Dermis microvascular lymphatic vessel endothelial cell (primary cell): ENCODE results near the gene ZNF493. TPM values are rescaled to one million over a fixed set of nuclear protein-coding genes. Genes with fewer than 3 reads are reported as not detected.
A peak's percentile ranks its signal among the peaks of the same experiment; 100 is the strongest.

Source experiments
- DNase-seq, 2 donors: peaks; one replicate each; pipeline versions ENCODE4 v3.0.0 to v3.0.0-alpha.2; 2010; ENCODE audit warnings: low read depth in 2 of 2
- total RNA-seq: library from RNA; depleted of rRNA; stranded (reverse); fragments of >200 nt; gene quantifications from 2 replicates; pipeline ENCODE4 v1.2.1, GENCODE V29; 2014

The ZNF493 gene
- total RNA-seq, 1 donor from 2014 or later, result 8.2 TPM

DNA sequence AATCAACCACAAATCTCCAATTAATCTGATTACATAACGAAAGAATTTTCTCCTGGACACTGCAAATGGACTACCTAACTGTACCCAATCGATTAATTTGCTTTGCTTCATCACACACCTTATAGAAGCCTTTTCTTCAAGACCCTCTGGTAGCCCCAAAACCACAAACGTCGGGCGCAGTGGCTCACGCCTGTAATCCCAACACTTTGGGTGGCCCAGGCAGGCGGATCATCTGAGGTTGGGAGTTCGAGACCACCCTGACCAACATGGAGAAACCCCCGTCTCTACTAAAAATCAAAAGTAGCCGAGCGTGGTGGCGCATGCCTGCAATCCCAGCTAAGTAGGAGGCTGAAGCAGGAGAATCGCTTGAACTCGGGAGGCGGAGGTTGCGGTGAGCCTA is 65.6 kb downstream of the ZNF493 start:
- DNase-seq, result no peak

DNA sequence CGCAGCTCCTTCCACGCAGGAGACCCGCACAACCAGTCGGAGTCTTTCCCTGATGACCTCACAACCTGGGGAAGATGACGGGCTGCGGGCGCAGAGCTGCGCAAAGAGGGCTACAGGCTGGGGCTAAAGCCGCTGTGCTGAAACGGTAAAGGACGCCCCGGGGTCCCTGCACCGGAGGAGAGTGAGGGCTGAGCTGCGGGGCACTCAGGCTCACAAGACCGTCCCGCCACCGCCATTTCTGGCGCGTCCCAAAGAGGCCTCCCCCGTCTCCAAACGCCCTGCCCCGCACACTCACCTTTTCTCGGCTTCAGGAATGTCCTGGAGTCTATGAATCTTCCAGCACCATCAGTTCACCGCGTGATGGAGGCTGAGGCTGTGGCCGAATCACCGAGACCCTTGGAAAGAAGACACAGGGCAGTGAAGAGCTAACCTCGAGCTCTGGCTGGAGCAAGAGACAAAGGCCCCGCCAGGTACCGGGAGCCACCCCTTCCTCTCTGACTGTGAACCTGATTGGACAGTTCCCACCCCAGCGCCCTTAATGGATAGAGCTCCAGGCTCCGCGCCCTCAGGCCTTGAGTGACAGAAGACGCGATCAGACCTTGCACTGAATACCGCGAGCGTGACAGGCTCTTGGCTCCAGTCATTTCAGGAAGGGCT is 66.6 kb downstream of the ZNF493 start:
- DNase-seq, result no peak

DNA sequence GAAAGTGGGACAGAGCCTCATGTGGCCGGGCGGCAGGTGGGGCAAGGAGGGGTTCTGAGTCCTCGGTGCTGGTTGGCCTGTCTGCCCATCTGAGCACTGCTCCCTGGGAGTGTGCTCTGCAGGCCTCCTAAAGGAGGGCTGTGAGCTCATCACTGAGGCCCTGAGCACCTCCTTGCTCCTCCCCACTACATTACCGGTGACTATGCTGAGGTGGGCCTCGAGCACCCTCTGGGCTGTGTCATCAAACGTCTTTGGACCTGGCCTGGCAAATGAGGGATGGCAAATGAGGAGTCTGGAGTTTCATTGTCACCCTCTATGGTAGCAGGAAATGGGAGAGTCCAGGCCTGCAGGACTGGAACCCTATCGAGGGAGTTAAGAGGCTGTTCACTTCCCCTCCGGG is 69.7 kb downstream of the ZNF493 start:
- DNase-seq, result no peak

DNA sequence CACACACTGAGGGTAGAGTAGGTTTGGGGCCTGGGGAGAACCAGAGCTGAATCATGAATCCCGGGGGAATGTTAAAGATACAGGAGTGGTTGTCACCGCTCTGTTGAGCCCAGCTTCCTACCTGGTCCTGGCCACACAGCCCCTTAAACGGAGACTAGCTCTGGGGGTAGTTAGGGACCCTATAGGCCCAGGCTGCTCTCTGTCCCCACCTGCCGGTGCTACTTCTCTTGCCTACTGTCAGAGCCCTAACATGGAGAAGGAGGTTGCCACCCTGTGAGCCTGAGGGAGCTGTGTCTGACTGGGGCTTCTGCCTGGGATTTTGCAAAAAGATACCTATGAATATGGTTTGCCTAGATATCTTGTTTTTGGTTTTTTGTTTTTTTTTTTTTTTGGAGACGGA is 71.9 kb downstream of the ZNF493 start:
- no peak for DNase-seq

DNA sequence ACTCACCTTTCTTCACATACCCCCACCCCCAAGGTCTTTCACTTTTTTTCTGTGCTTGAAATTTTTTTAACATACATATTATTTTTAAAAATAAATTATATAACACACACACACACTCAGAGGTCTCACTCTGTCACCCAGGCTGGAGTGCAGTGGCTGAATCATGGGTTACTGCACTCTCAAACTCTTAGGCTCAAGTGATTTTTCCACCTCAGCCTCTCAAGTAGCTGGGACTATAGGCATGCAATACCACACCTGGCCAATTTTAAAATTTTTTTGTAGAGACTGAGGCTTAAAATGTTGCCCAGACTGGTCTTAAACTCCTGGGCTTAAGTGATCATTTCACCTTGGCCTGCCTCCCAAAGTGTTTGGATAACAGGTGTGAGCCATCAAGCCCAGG is 75.6 kb downstream of the ZNF493 start:
- DNase-seq, result no peak

DNA sequence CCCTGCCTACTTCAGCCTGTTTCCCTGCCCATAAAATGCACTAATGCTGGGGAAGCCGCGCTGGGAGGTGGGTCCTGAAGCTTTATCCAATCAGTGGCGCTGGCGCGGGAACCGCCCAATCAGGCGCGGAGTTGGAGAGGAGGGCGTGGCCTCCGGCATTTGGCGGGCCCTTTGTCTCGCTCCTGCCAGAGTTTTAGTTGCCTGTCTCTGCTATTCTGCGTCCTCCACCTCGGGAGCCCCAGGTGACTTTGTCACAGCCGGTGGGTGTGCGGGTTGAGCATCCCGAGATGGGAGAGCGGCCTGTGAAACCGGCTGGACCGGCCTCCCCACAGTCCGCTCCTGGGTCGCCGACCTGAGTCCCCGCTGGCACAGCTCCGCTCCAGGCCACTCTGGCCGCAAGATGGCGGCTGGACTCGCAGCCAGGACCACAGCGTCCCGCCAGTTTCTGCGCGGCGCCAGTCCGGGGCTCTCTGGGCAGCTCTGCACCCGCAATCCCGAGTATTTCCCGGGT is 77.8 kb downstream of the ZNF493 start:
- peak; percentile 30 to 33 for DNase-seq

Other genes starting within 250 kb of the ZNF493 start
- 6.0 and 8.1 TPM in 2 replicates for gene ZNF708, start 67.7 kb upstream of the ZNF493 start, total RNA-seq
- 4.4 and 5.0 TPM in 2 replicates for gene ZNF738, start 38.1 kb upstream of the ZNF493 start, total RNA-seq
- gene ZNF429, start 108.5 kb downstream of the ZNF493 start, total RNA-seq, result 2.3 and 3.8 TPM in 2 replicates